Endothelial cell of umbilical vein (primary cell): Measurements from ENCODE around the gene FKBP14. TPM values are rescaled to one million over a fixed set of nuclear protein-coding genes. Genes with fewer than 3 reads are reported as not detected.

ENCODE experiments used
- BruUV-seq: library from RNA; stranded (reverse); fragments of 400-500 nt; replicated peaks from 2 replicates; lab custom pipeline; 2021; lab: Mats Ljungman, UMichigan
- CTCF ChIA-PET: fragments of 300-600, 350-600 bp; sonication (Branson Sonifier 250); formaldehyde crosslinking; loops from one replicate; lab custom pipeline; 2021; ENCODE audit warnings: antibody characterized with exemption, inconsistent platforms; lab: Charles Lee
- POLR2A ChIA-PET: fragments of 300-600, 350-600 bp; sonication (Branson Sonifier 250); formaldehyde crosslinking; loops from one replicate; lab custom pipeline; 2021; ENCODE audit warnings: antibody characterized with exemption, inconsistent platforms; lab: Charles Lee
- DNase-seq: peaks from one replicate; pipeline ENCODE4 v3.0.0-alpha.2; 2011; ENCODE audit warnings: low read depth, low spot score
- FAIRE-seq: peaks from 2 replicates; lab custom pipeline; 2011; peaks lifted over from hg19 to GRCh38; lab: Jason Lieb, UNC
- H2AFZ ChIP-seq: 2 replicates; pipeline ENCODE4 v1.6.0; 2012; ENCODE audit warnings: low read depth, low read length, control low read depth, inconsistent platforms
- H3K27ac ChIP-seq: 2 replicates; pipeline ENCODE4 v1.5.1; 2011; ENCODE audit warnings: low read depth, mild to moderate bottlenecking, control low read depth, low read length, moderate library complexity; ENCODE audit not compliant: insufficient read depth
- H3K27me3 ChIP-seq, 2 experiments: 2 replicates each; pipeline versions ENCODE4 v1.6.0 to v1.6.1; 2011; ENCODE audit warnings: low read length in 2 of 2, mixed read lengths in 1 of 2; ENCODE audit not compliant: control insufficient read depth in 2 of 2, insufficient read depth in 2 of 2
- H3K36me3 ChIP-seq, 2 experiments: 2 replicates in 1 of 2; 3 replicates in 1 of 2; pipeline ENCODE4 v1.5.1; 2011; ENCODE audit warnings: low read length in 2 of 2, mild to moderate bottlenecking in 1 of 2, moderate library complexity in 1 of 2; ENCODE audit not compliant: control insufficient read depth in 2 of 2, insufficient read depth in 2 of 2; ENCODE audit errors: extremely low read depth in 1 of 2
- H3K4me1 ChIP-seq: 3 replicates; pipeline ENCODE4 v1.5.1; 2011; ENCODE audit warnings: mild to moderate bottlenecking, low read length; ENCODE audit not compliant: control insufficient read depth, insufficient read depth; ENCODE audit errors: extremely low read depth
- H3K4me2 ChIP-seq: 2 replicates; pipeline ENCODE4 v1.6.1; 2011; ENCODE audit warnings: low read length, control low read depth, mixed read lengths; ENCODE audit not compliant: insufficient read depth
- H3K4me3 ChIP-seq, 3 experiments: fragments of 200-600 bp in 1 of 3; sonication (generic), shearing (Covaris generic) in 1 of 3; replicated peaks in 1 of 3; 2 replicates each; pipeline ENCODE4 v1.5.1; 2011 to 2016; ENCODE audit warnings: control low read depth in 3 of 3, low read length in 3 of 3, mild to moderate bottlenecking in 2 of 3, inconsistent platforms in 1 of 3, low read depth in 1 of 3, moderate library complexity in 1 of 3; ENCODE audit not compliant: insufficient read depth in 1 of 3
- H3K79me2 ChIP-seq: 2 replicates; pipeline ENCODE4 v1.6.0; 2012; ENCODE audit warnings: low read length, inconsistent platforms; ENCODE audit not compliant: control insufficient read depth, insufficient read depth
- H3K9ac ChIP-seq: replicated peaks from 2 replicates; pipeline ENCODE3; 2011; ENCODE audit warnings: low read length, control low read depth; ENCODE audit not compliant: insufficient read depth; ENCODE audit errors: extremely low read depth
- H3K9me1 ChIP-seq: replicated peaks from 3 replicates; pipeline ENCODE4 v1.6.0; 2011; ENCODE audit warnings: mild to moderate bottlenecking, low read length; ENCODE audit not compliant: control insufficient read depth, insufficient read depth; ENCODE audit errors: extremely low read depth
- H3K9me3 ChIP-seq: replicated peaks from 2 replicates; pipeline ENCODE4 v1.5.1; 2012; ENCODE audit warnings: low read length, inconsistent platforms; ENCODE audit not compliant: control insufficient read depth, insufficient read depth
- H4K20me1 ChIP-seq: replicated peaks from 2 replicates; pipeline ENCODE3; 2011; ENCODE audit warnings: mild to moderate bottlenecking, low read length; ENCODE audit not compliant: control insufficient read depth, insufficient read depth; ENCODE audit errors: extremely low read depth
- FOS ChIP-seq: IDR thresholded peaks from 2 replicates; pipeline ENCODE4 v1.6.1; 2011; ENCODE audit warnings: mild to moderate bottlenecking, low read length, moderate library complexity, borderline replicate concordance; ENCODE audit not compliant: insufficient read depth
- GATA2 ChIP-seq: IDR thresholded peaks from 2 replicates; pipeline ENCODE4 v1.7.0; 2011; ENCODE audit warnings: low read depth, mild to moderate bottlenecking, moderate library complexity, mixed read lengths, low read length; ENCODE audit not compliant: insufficient read length, insufficient read depth
- POLR2A ChIP-seq: IDR thresholded peaks from 2 replicates; pipeline ENCODE4 v1.6.1; 2012; ENCODE audit warnings: low read depth, mild to moderate bottlenecking, control low read depth, low read length
- dilution Hi-C: fragments of 300-500 bp; cut with MboI; formaldehyde crosslinking; loops from one replicate; pipeline ENCODE4 v1.15.0; 2019; ENCODE audit warnings: low sequenced_read_pairs; ENCODE audit not compliant: extremely low pct_ligation_motif_present
- intact Hi-C: fragments of 100-400 bp; cut with micrococcal nuclease; formaldehyde crosslinking; loops from one replicate; pipeline ENCODE4 v1.10.0; 2022
- polyA plus RNA-seq, 4 experiments: library from polyadenylated mRNA; depleted of rRNA in 3 of 4; stranded (reverse) in 3 of 4; unstranded in 1 of 4; fragments of >200 nt; gene quantifications; 2 replicates each; pipeline versions ENCODE4 v1.2.1 to v1.2.3, GENCODE V29; 2011 to 2012; ENCODE audit warnings: missing spikeins in 1 of 4
- total RNA-seq: library from RNA; stranded (reverse); gene quantifications from 2 replicates; pipeline ENCODE4 v1.2.3, GENCODE V29; 2021
- TF ChIP-seq, protein P1 (sequence below): IDR thresholded peaks from 2 replicates; pipeline ENCODE4 v1.6.1; 2011; ENCODE audit not compliant: insufficient read depth, insufficient read length
- TF ChIP-seq, protein P2 (sequence below), 2 donors: IDR thresholded peaks; 1 replicate in 1 of 2; 2 replicates in 1 of 2; pipeline ENCODE4 v1.5.1; 2011; ENCODE audit warnings: low read length in 2 of 2, mild to moderate bottlenecking in 2 of 2, moderate library complexity in 2 of 2, control low read depth in 1 of 2, inconsistent platforms in 1 of 2, low read depth in 1 of 2; ENCODE audit not compliant: insufficient read depth in 1 of 2; ENCODE audit errors: extremely low read depth in 1 of 2

The FKBP14 gene
- total and polyA plus RNA-seq, 2 donors (not counting 3 experiments of a cell fraction or from before 2014, with no cell fraction given), result 9.8 to 37.4 TPM

DNA sequence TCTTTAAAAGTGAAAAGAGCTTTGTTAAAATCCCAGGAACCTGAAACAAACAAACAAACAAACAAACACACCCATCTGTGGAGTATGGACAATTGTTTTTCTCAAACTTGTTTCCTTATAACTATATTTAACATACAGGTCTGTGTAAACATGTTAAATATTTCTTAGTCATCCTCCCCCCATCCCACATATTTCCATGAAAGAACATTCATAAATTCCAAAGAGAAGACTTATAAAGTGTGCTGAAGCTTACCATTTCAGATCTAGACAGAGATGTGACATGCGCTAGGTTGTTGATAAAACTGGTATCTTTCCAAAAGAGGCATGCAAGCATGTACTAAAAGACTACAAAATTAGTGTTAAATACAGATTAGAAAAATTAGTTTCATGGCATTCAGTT lies 6.5 kb downstream of the FKBP14 start:
- H3K27ac ChIP-seq, result peak overlapping the region; percentile 11
- H3K9ac ChIP-seq, result no peak overlapping the region
- ChIA-PET CTCF (interaction anchor here (0.6 to 1.2 kb wide), 4 partner anchors 9 to 51 kb away, joined by 3 to 7 read pairs (median 3); partner anchors contain the start of gene PLEKHA8), POLR2A (no interaction called here)
- peaks cover 0 to under 1% of the 10 kb centered on the region in 2 experiments for H3K36me3 ChIP-seq
- intact Hi-C loops (loop anchor here (1.0 kb wide), 1 partner anchor 8 kb away; the partner anchor contains the start of gene PLEKHA8), dilution Hi-C loops (no loop called here)
- H3K4me1 ChIP-seq, result peaks cover 21% of the 10 kb centered on the region
- no peak overlapping the region for H3K4me3 ChIP-seq
- no peaks in the 10 kb centered on the region for H3K9me1 ChIP-seq
- H3K4me2 ChIP-seq, result peak overlapping the region; percentile 36
- no peaks in the 10 kb centered on the region for H3K27me3 ChIP-seq
- peaks cover 16% of the 10 kb centered on the region for H3K79me2 ChIP-seq
- TF ChIP-seq FOS (peak; percentile 4), POLR2A (no peak)
- no TSS peak for BruUV-seq
- FAIRE-seq (no peak), DNase-seq (peak; percentile 37)
- no peaks in the 10 kb centered on the region for H3K9me3 ChIP-seq
- H4K20me1 ChIP-seq, result no peaks in the 10 kb centered on the region
- H2AFZ ChIP-seq, result no peak overlapping the region

DNA sequence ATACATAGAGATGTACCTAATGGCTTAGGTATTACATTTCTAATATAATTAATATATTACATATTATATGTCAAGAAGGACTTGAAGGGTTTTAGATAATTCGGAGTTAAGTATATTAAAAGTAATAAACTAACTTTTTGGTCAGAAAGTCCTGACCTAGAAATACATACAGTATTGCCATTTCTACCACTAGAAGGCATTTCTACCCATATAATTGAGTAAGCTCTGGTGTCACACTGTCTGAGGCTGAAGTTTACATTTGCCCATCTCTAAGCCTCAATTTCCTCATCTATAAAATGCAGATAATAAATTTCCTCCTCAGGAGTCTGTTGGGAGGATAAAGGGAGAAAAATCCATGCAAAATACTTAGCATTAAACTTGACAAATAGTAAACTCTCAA lies 7.1 kb downstream of the FKBP14 start:
- H4K20me1 ChIP-seq, result no peaks in the 10 kb centered on the region
- H3K36me3 ChIP-seq, result peaks cover 0 to 3% of the 10 kb centered on the region in 2 experiments
- no peaks in the 10 kb centered on the region for H3K9me1 ChIP-seq
- DNase-seq (no peak), FAIRE-seq (no peak)
- no peak for TF ChIP-seq FOS
- TF ChIP-seq POLR2A, result no peak
- TF ChIP-seq, protein P1, sequence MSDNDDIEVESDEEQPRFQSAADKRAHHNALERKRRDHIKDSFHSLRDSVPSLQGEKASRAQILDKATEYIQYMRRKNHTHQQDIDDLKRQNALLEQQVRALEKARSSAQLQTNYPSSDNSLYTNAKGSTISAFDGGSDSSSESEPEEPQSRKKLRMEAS, result no peak
- TF ChIP-seq, protein P2, sequence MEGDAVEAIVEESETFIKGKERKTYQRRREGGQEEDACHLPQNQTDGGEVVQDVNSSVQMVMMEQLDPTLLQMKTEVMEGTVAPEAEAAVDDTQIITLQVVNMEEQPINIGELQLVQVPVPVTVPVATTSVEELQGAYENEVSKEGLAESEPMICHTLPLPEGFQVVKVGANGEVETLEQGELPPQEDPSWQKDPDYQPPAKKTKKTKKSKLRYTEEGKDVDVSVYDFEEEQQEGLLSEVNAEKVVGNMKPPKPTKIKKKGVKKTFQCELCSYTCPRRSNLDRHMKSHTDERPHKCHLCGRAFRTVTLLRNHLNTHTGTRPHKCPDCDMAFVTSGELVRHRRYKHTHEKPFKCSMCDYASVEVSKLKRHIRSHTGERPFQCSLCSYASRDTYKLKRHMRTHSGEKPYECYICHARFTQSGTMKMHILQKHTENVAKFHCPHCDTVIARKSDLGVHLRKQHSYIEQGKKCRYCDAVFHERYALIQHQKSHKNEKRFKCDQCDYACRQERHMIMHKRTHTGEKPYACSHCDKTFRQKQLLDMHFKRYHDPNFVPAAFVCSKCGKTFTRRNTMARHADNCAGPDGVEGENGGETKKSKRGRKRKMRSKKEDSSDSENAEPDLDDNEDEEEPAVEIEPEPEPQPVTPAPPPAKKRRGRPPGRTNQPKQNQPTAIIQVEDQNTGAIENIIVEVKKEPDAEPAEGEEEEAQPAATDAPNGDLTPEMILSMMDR (IDR thresholded peaks at IDR 0.05; ENCODE audit: extremely low read depth in 1 of 2, insufficient read depth in 1 of 2, low read depth in 1 of 2, low read length in 2 of 2), result no peak
- no peak for TF ChIP-seq GATA2
- H3K4me1 ChIP-seq, result peaks cover 18% of the 10 kb centered on the region
- no peak overlapping the region for H3K4me3 ChIP-seq
- H3K27me3 ChIP-seq, result no peaks in the 10 kb centered on the region
- no peak overlapping the region for H3K9ac ChIP-seq
- ChIA-PET CTCF (interaction anchor here (0.6 to 1.2 kb wide), 4 partner anchors 9 to 51 kb away, joined by 3 to 7 read pairs (median 3); partner anchors contain the start of gene PLEKHA8), POLR2A (no interaction called here)
- dilution Hi-C loops, result no loop called here
- H3K4me2 ChIP-seq, result no peak overlapping the region
- intact Hi-C loops, result no loop called here
- H3K27ac ChIP-seq, result no peak overlapping the region
- no peaks in the 10 kb centered on the region for H3K9me3 ChIP-seq
- peaks cover 10% of the 10 kb centered on the region for H3K79me2 ChIP-seq
- BruUV-seq, result no TSS peak
- no peak overlapping the region for H2AFZ ChIP-seq
